Endothelial cell of umbilical vein (primary cell): Measurements from ENCODE around the gene MRPL53. TPM values are rescaled to one million over a fixed set of nuclear protein-coding genes. Genes with fewer than 3 reads are reported as not detected.

Experiments used
- BruUV-seq: library from RNA; stranded (reverse); fragments of 400-500 nt; replicated peaks from 2 replicates; lab custom pipeline; 2021; lab: Mats Ljungman, UMichigan
- CTCF ChIA-PET: fragments of 300-600, 350-600 bp; sonication (Branson Sonifier 250); formaldehyde crosslinking; loops from one replicate; lab custom pipeline; 2021; ENCODE audit warnings: antibody characterized with exemption, inconsistent platforms; lab: Charles Lee
- POLR2A ChIA-PET: fragments of 300-600, 350-600 bp; sonication (Branson Sonifier 250); formaldehyde crosslinking; loops from one replicate; lab custom pipeline; 2021; ENCODE audit warnings: antibody characterized with exemption, inconsistent platforms; lab: Charles Lee
- DNase-seq: peaks from one replicate; pipeline ENCODE4 v3.0.0-alpha.2; 2011; ENCODE audit warnings: low read depth, low spot score
- FAIRE-seq: peaks from 2 replicates; lab custom pipeline; 2011; peaks lifted over from hg19 to GRCh38; lab: Jason Lieb, UNC
- H2AFZ ChIP-seq: 2 replicates; pipeline ENCODE4 v1.6.0; 2012; ENCODE audit warnings: low read depth, low read length, control low read depth, inconsistent platforms
- H3K27ac ChIP-seq: 2 replicates; pipeline ENCODE4 v1.5.1; 2011; ENCODE audit warnings: low read depth, mild to moderate bottlenecking, control low read depth, low read length, moderate library complexity; ENCODE audit not compliant: insufficient read depth
- H3K27me3 ChIP-seq, 2 experiments: 2 replicates each; pipeline versions ENCODE4 v1.6.0 to v1.6.1; 2011; ENCODE audit warnings: low read length in 2 of 2, mixed read lengths in 1 of 2; ENCODE audit not compliant: control insufficient read depth in 2 of 2, insufficient read depth in 2 of 2
- H3K36me3 ChIP-seq, 2 experiments: 2 replicates in 1 of 2; 3 replicates in 1 of 2; pipeline ENCODE4 v1.5.1; 2011; ENCODE audit warnings: low read length in 2 of 2, mild to moderate bottlenecking in 1 of 2, moderate library complexity in 1 of 2; ENCODE audit not compliant: control insufficient read depth in 2 of 2, insufficient read depth in 2 of 2; ENCODE audit errors: extremely low read depth in 1 of 2
- H3K4me1 ChIP-seq: 3 replicates; pipeline ENCODE4 v1.5.1; 2011; ENCODE audit warnings: mild to moderate bottlenecking, low read length; ENCODE audit not compliant: control insufficient read depth, insufficient read depth; ENCODE audit errors: extremely low read depth
- H3K4me2 ChIP-seq: 2 replicates; pipeline ENCODE4 v1.6.1; 2011; ENCODE audit warnings: low read length, control low read depth, mixed read lengths; ENCODE audit not compliant: insufficient read depth
- H3K4me3 ChIP-seq, 3 experiments: fragments of 200-600 bp in 1 of 3; sonication (generic), shearing (Covaris generic) in 1 of 3; replicated peaks in 1 of 3; 2 replicates each; pipeline ENCODE4 v1.5.1; 2011 to 2016; ENCODE audit warnings: control low read depth in 3 of 3, low read length in 3 of 3, mild to moderate bottlenecking in 2 of 3, inconsistent platforms in 1 of 3, low read depth in 1 of 3, moderate library complexity in 1 of 3; ENCODE audit not compliant: insufficient read depth in 1 of 3
- H3K79me2 ChIP-seq: 2 replicates; pipeline ENCODE4 v1.6.0; 2012; ENCODE audit warnings: low read length, inconsistent platforms; ENCODE audit not compliant: control insufficient read depth, insufficient read depth
- H3K9ac ChIP-seq: replicated peaks from 2 replicates; pipeline ENCODE3; 2011; ENCODE audit warnings: low read length, control low read depth; ENCODE audit not compliant: insufficient read depth; ENCODE audit errors: extremely low read depth
- H3K9me1 ChIP-seq: replicated peaks from 3 replicates; pipeline ENCODE4 v1.6.0; 2011; ENCODE audit warnings: mild to moderate bottlenecking, low read length; ENCODE audit not compliant: control insufficient read depth, insufficient read depth; ENCODE audit errors: extremely low read depth
- H3K9me3 ChIP-seq: replicated peaks from 2 replicates; pipeline ENCODE4 v1.5.1; 2012; ENCODE audit warnings: low read length, inconsistent platforms; ENCODE audit not compliant: control insufficient read depth, insufficient read depth
- H4K20me1 ChIP-seq: replicated peaks from 2 replicates; pipeline ENCODE3; 2011; ENCODE audit warnings: mild to moderate bottlenecking, low read length; ENCODE audit not compliant: control insufficient read depth, insufficient read depth; ENCODE audit errors: extremely low read depth
- CTCF ChIP-seq, 2 donors: IDR thresholded peaks; 1 replicate in 1 of 2; 2 replicates in 1 of 2; pipeline ENCODE4 v1.5.1; 2011; ENCODE audit warnings: low read length in 2 of 2, mild to moderate bottlenecking in 2 of 2, moderate library complexity in 2 of 2, control low read depth in 1 of 2, inconsistent platforms in 1 of 2, low read depth in 1 of 2; ENCODE audit not compliant: insufficient read depth in 1 of 2; ENCODE audit errors: extremely low read depth in 1 of 2
- EZH2 ChIP-seq: IDR thresholded peaks from 2 replicates; pipeline ENCODE4 v1.6.1; 2012; ENCODE audit warnings: borderline replicate concordance, low read depth, mild to moderate bottlenecking, moderate library complexity, low read length, inconsistent platforms; ENCODE audit not compliant: severe bottlenecking
- FOS ChIP-seq: IDR thresholded peaks from 2 replicates; pipeline ENCODE4 v1.6.1; 2011; ENCODE audit warnings: mild to moderate bottlenecking, low read length, moderate library complexity, borderline replicate concordance; ENCODE audit not compliant: insufficient read depth
- GATA2 ChIP-seq: IDR thresholded peaks from 2 replicates; pipeline ENCODE4 v1.7.0; 2011; ENCODE audit warnings: low read depth, mild to moderate bottlenecking, moderate library complexity, mixed read lengths, low read length; ENCODE audit not compliant: insufficient read length, insufficient read depth
- JUN ChIP-seq: IDR thresholded peaks from 2 replicates; pipeline ENCODE4 v1.6.1; 2011; ENCODE audit warnings: borderline replicate concordance, low read depth; ENCODE audit not compliant: insufficient read length, insufficient read depth
- MAX ChIP-seq: IDR thresholded peaks from 2 replicates; pipeline ENCODE4 v1.6.1; 2011; ENCODE audit not compliant: insufficient read depth, insufficient read length
- MYC ChIP-seq: IDR thresholded peaks from one replicate; pipeline ENCODE4 v1.6.1; 2011; ENCODE audit warnings: mild to moderate bottlenecking, low read depth, low read length
- POLR2A ChIP-seq: IDR thresholded peaks from 2 replicates; pipeline ENCODE4 v1.6.1; 2012; ENCODE audit warnings: low read depth, mild to moderate bottlenecking, control low read depth, low read length
- POLR2AphosphoS5 ChIP-seq: IDR thresholded peaks from 2 replicates; pipeline ENCODE4 v1.6.1; 2012; ENCODE audit warnings: low read depth, mild to moderate bottlenecking, control low read depth, low read length, moderate library complexity; ENCODE audit not compliant: insufficient read depth
- dilution Hi-C: fragments of 300-500 bp; cut with MboI; formaldehyde crosslinking; loops from one replicate; pipeline ENCODE4 v1.15.0; 2019; ENCODE audit warnings: low sequenced_read_pairs; ENCODE audit not compliant: extremely low pct_ligation_motif_present
- intact Hi-C: fragments of 100-400 bp; cut with micrococcal nuclease; formaldehyde crosslinking; loops from one replicate; pipeline ENCODE4 v1.10.0; 2022
- polyA plus RNA-seq, 4 experiments: library from polyadenylated mRNA; depleted of rRNA in 3 of 4; stranded (reverse) in 3 of 4; unstranded in 1 of 4; fragments of >200 nt; gene quantifications; 2 replicates each; pipeline versions ENCODE4 v1.2.1 to v1.2.3, GENCODE V29; 2011 to 2012; ENCODE audit warnings: missing spikeins in 1 of 4
- total RNA-seq: library from RNA; stranded (reverse); gene quantifications from 2 replicates; pipeline ENCODE4 v1.2.3, GENCODE V29; 2021

Gene MRPL53
- total and polyA plus RNA-seq, 2 donors (not counting 3 experiments of a cell fraction or from before 2014, with no cell fraction given): 68.7 to 69.7 TPM

- ChIA-PET POLR2A (interaction anchor here (1.1 kb wide), 1 partner anchor 10 kb away, joined by 3 read pairs; the partner anchor contains the start of genes CCDC142 and TTC31), CTCF (interaction anchor here (1.2 to 2.1 kb wide), 2 partner anchors 10 to 31 kb away, joined by 3 to 12 read pairs; partner anchors contain the start of genes CCDC142 and TTC31)
- Histone ChIP-seq H3K27ac (peak overlapping the region; percentile 10), H3K9ac (peak overlapping the region; percentile 46), H3K27me3 (no peaks in the 10 kb centered on the region), H3K9me3 (no peaks in the 10 kb centered on the region), H3K9me1 (no peaks in the 10 kb centered on the region), H4K20me1 (no peaks in the 10 kb centered on the region), H3K4me3 (peak overlapping the region; percentile 24 to 84 (median 75)), H3K79me2 (no peaks in the 10 kb centered on the region), H3K36me3 (peaks cover 0 to 7% of the 10 kb centered on the region in 2 experiments), H3K4me2 (peak overlapping the region; percentile 89), H3K4me1 (peaks cover 13% of the 10 kb centered on the region), H2AFZ (peak overlapping the region; percentile 87)
- peak; percentile 4 for FAIRE-seq
- DNase-seq: no peak
- intact Hi-C loops: loop anchor here (1.0 kb wide), 1 partner anchor 9 kb away; the partner anchor contains the start of gene CCDC142
- dilution Hi-C loops: no loop called here
- TF ChIP-seq GATA2: no peak
- TF ChIP-seq JUN: no peak
- no peak for TF ChIP-seq POLR2A
- TF ChIP-seq FOS: no peak
- TF ChIP-seq EZH2: no peak
- TF ChIP-seq MYC: no peak
- TF ChIP-seq CTCF (IDR thresholded peaks at IDR 0.05; ENCODE audit: extremely low read depth in 1 of 2, insufficient read depth in 1 of 2, low read depth in 1 of 2, low read length in 2 of 2): no peak
- no peak for TF ChIP-seq POLR2AphosphoS5
- TF ChIP-seq MAX: no peak
- TSS peak; percentile 90 for BruUV-seq
These were observed 422 bp upstream of the MRPL53 start for GRCh38 chr2:74472945-74473258.
